GM18870 (cell line): Measurements from ENCODE around the gene TNFRSF12A.

Experiments
- ATAC-seq: cut with Tn5 transposase; IDR thresholded peaks from one replicate; pipeline ENCODE4 v1.9.1; 2021; ENCODE audit warnings: moderate library complexity; ENCODE audit not compliant: unreplicated experiment

TNFRSF12A gene

GRCh38 chr16:3020247-3020603, at the start of gene TNFRSF12A:
Gene TNFRSF12A, plus strand, starts transcription at chr16:3020368. Its CDS starts 30 bp downstream, at chr16:3020398.
- no peak for ATAC-seq

GRCh38 chr16:2970563-2970962, 49.6 kb upstream of the TNFRSF12A start:
- no peak for ATAC-seq

- no peak for ATAC-seq
Observed at GRCh38 chr16:2971134-2971984, 48.8 kb upstream of the TNFRSF12A start.

- no peak for ATAC-seq
Observed at GRCh38 chr16:2971985-2972784, 48.0 kb upstream of the TNFRSF12A start.

GRCh38 chr16:2973093-2973492, 47.1 kb upstream of the TNFRSF12A start:
- ATAC-seq = no peak

GRCh38 chr16:2973605-2974318, 46.4 kb upstream of the TNFRSF12A start:
- no peak for ATAC-seq

GRCh38 chr16:2974319-2975056, 45.7 kb upstream of the TNFRSF12A start:
- no peak for ATAC-seq

GRCh38 chr16:2975161-2975795, 44.9 kb upstream of the TNFRSF12A start:
- ATAC-seq = no peak

- ATAC-seq = no peak
Observed at GRCh38 chr16:2976201-2976600, 44.0 kb upstream of the TNFRSF12A start.

- ATAC-seq = no peak
Observed at GRCh38 chr16:2976673-2977072, 43.5 kb upstream of the TNFRSF12A start.

- no peak for ATAC-seq
Observed at GRCh38 chr16:2977440-2977839, 42.7 kb upstream of the TNFRSF12A start.

- no peak for ATAC-seq
Observed at GRCh38 chr16:2979669-2980226, 40.4 kb upstream of the TNFRSF12A start.

- ATAC-seq = no peak
Observed at GRCh38 chr16:2980227-2981176, 39.7 kb upstream of the TNFRSF12A start, which contains the start of gene PKMYT1. Gene PKMYT1, minus strand, starts transcription at chr16:2980446. Its CDS starts 789 bp downstream, at chr16:2979657.

- no peak for ATAC-seq
Observed at GRCh38 chr16:2981177-2981898, 38.8 kb upstream of the TNFRSF12A start.

GRCh38 chr16:2981899-2982250, 38.3 kb upstream of the TNFRSF12A start:
- no peak for ATAC-seq

GRCh38 chr16:2982402-2982801, 37.8 kb upstream of the TNFRSF12A start:
- ATAC-seq = no peak

GRCh38 chr16:2983706-2984136, 36.4 kb upstream of the TNFRSF12A start:
- no peak for ATAC-seq

GRCh38 chr16:2985462-2985861, 34.7 kb upstream of the TNFRSF12A start:
- no peak for ATAC-seq
